ENCODE results near the gene COX4I2. TPM values are rescaled to one million over a fixed set of nuclear protein-coding genes. Genes with fewer than 3 reads are reported as not detected.

Gene COX4I2
- total and polyA plus RNA-seq, 2 of the 8 experiments (the other 6 are each of a cell fraction or from before 2014, with no cell fraction given) = 0.26 TPM; not detected in 1

GRCh38 chr20:31662372-31662854 lies 24.7 kb downstream of the COX4I2 start (continued):
- TF ChIP-seq CHD7 (IDR thresholded peaks at IDR 0.05; ENCODE audit: insufficient replicate concordance, low read length) (no peak), CTCF (IDR thresholded peaks at IDR 0.05; ENCODE audit: control extremely low read depth in 1 of 3, insufficient read depth in 1 of 3, low read depth in 1 of 3, low read length in 3 of 3) (no peak), RFX5 (IDR thresholded peaks at IDR 0.05; ENCODE audit: borderline replicate concordance, low read depth, low read length) (no peak), YY1 (IDR thresholded peaks at IDR 0.05; ENCODE audit: low read depth, low read length) (no peak)

Data from H1 (cell line).